NCI-H1436 (cell line): ENCODE data around the gene ZER1.
"Not testable (repeated sequence)": the region's sequence is repeated elsewhere in the genome, so short reads cannot be mapped to it uniquely, and the experiment has no call there.

Experiments used
- DNase-seq: peaks from one replicate; lab custom pipeline; 2025; lab: John Stamatoyannopoulos, UW

Gene ZER1

GRCh38 chr9:128771745-128772519 is at the start of gene ZER1:
Gene ZER1 (minus strand): TSS chr9:128771927. CDS start chr9:128755565, 16,362 bp downstream.
- DNase-seq: peak; percentile 86

GRCh38 chr9:128820665-128821583 is 49.2 kb upstream of the ZER1 start:
- no peak for DNase-seq

DNA sequence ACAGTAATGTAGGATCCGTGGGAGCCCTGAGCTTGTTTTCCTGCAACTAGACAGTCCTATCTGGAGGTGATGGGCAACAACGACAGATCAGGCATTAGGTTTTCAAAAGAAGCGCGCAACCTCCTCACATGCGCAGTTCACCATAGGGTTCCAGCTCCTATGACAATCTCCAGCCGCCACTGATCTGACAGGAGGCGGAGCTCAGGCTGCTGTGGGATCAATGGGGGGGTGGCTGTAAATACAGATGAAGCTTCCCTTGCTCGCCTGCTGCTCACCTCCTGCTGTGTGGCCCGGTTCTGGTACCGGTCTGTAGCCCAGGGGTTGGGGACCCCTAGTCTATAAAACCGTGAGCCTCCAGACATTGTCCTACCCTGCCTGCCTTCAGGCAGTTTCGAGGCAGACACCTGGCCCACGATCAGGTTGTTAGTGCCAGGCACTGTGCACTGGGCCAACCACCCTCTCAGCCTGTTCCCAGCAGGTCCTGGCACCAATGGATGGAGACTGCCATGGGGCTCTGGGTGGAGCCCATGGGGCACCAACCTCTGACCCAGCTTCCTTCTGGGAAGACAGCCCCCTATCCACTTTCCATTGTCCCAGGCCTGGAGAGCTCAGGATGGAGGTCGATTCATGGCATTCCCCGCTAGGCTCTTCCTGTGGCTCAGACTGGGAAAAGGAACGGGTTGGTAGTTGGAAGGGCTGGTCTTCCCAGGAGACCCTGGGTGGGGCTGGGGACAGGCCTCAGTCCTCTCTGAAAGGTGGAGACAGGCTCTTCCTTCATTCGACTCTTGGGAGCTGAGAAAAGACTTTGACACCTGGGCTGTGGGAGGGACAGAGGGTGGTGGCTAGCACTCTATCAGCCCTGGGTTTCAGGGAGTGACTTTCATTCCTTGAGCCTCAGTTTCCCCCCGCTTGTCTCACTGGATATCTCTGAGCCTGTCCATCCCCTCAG is 48.3 kb upstream of the ZER1 start:
- DNase-seq: no peak

DNA sequence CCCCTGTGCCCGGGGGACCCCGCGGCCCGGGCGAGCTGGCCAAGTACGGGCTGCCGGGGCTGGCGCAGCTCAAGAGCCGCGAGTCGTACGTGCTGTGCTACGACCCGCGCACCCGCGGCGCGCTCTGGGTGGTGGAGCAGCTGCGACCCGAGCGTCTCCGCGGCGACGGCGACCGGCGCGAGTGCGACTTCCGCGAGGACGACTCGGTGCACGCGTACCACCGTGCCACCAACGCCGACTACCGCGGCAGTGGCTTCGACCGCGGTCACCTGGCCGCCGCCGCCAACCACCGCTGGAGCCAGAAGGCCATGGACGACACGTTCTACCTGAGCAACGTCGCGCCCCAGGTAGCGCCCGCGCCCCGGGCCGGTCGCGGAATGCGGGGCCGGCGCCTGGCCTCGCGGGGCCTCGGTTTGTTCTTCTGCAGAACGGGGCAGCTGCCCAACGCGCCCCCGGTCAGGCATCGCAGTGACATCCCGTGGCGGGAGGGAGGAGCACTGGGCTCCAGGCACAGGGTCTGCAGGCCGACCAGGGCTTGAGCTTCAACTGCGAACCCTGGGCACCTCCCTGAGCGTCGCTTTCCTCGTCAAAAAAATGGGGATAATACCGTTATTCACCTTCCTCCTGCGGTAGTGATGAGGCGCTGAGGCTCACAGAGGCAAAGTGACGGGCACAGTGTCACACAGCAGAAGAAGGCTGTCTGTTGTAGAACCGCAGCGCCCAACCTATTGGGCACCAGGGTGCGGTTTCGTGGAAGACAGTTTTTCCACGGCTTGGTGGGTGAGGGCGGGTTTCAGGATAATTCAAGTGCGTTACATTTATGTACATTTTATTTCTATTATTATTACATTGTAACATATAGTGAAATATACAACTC is 47.4 kb upstream of the ZER1 start:
- DNase-seq: peak; percentile 16

- peak; percentile 96 for DNase-seq
Measured at GRCh38 chr9:128818099-128818838, 46.5 kb upstream of the ZER1 start, which contains the start of gene ENDOG. Gene ENDOG (plus strand): TSS chr9:128818500. CDS start chr9:128818685, 185 bp downstream.

- DNase-seq: no peak
Measured at GRCh38 chr9:128810873-128811272, 39.1 kb upstream of the ZER1 start.

DNA sequence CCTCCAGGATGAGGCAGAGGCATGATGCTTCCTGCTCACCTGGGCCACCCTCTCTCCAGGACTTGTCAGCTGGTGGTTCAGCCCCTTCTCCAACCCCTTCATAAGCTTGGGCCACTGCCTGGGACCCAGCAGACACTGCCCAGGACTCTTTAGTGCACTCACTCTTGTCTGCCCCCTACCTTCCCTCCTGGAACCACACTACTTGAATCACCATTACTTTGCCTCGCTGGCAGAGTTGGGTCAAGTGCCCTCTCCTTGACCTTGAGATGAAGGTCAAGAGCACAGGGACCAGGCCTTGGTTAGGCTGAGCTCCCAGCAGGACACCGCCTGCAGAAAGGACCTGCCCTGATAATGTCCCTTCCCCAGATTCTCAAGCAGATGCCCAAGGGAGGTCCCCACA is 38.1 kb upstream of the ZER1 start:
- no peak for DNase-seq

GRCh38 chr9:128809036-128809599 is 37.4 kb upstream of the ZER1 start:
- no peak for DNase-seq

DNA sequence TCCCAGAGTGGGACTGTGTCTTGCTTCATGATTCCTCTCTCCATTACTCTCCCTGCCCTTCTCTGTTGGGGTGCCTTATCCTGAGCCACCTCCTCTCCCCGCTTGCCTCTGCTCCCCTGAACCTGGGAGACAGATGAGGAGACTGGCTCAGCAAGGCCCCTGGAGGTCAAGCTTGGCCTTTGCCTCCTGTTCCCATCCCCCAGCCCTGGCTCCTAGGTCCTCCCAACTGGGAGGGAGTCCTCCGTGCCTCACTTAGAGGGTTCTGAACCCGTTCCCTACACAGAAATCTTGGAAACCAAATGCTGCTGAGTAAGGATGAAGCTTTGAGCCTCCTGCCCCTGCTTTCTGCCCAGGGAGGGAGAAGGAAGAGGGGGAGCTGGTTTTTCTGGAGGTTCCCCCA is 36.8 kb upstream of the ZER1 start:
- no peak for DNase-seq

DNA sequence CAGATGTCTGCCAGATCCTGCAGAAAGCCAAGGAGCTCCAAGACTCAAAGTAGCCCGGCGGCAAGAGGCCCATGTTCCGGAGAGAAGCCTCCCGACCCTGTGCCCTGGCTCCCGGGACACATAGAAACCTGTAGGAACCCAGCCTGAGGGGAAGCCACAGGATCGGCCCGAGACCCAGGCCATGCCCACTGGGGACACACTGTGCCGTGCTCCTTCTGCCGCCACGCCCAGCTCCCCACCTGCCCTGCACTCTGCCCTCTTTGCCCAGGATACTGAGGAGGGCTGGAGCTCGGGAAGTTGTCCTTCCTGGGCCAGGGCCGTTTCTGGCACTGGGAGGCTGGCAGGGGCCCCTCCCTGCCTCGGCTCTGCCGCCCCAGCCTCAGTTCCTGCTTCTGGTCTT is 36.1 kb upstream of the ZER1 start:
- DNase-seq: no peak

DNA sequence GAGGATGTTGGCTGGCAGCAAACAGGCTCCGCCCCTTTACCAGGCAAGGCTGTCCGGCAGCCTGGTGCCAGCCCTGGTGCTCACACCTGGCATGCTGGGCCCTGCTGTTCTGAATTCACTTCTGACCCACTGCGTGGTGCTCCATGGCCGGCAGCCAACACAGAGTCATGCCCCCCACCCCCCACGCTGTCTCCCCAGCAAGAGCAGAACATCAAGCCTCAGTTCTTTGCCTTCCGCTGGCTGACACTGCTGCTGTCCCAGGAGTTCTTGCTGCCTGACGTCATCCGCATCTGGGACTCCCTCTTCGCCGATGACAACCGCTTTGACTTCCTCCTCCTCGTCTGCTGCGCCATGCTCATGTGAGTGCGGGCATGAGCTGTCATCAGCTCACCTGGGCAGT is 33.9 kb upstream of the ZER1 start:
- DNase-seq: no peak

- no peak for DNase-seq
Measured at GRCh38 chr9:128802482-128802881, 30.8 kb upstream of the ZER1 start.

GRCh38 chr9:128800061-128800460 is 28.3 kb upstream of the ZER1 start:
- DNase-seq: no peak

GRCh38 chr9:128798896-128799295 is 27.2 kb upstream of the ZER1 start:
- DNase-seq: no peak

DNA sequence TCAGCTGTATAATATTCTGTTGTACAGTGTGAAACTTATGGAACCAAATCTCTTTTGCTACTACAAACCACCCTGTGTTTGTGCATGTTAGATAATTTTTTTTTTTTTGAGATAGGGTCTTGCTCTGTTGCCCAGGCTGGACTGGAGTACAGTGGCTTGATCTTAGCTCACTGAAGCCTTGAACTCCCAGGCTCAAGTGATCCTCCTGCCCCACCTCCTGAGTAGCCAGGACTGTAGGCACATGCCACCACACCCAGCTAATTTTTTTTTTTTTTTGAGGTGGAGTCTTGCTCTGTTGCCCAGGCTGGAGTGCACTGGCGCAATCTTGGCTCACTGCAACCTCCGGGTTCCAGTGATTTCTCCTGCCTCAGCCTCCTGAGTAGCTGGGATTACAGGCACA is 23.2 kb upstream of the ZER1 start:
- not testable (repeated sequence) for DNase-seq

GRCh38 chr9:128792978-128793686 is 21.4 kb upstream of the ZER1 start:
- DNase-seq: no peak

GRCh38 chr9:128792134-128792533 is 20.4 kb upstream of the ZER1 start:
- no peak for DNase-seq

DNA sequence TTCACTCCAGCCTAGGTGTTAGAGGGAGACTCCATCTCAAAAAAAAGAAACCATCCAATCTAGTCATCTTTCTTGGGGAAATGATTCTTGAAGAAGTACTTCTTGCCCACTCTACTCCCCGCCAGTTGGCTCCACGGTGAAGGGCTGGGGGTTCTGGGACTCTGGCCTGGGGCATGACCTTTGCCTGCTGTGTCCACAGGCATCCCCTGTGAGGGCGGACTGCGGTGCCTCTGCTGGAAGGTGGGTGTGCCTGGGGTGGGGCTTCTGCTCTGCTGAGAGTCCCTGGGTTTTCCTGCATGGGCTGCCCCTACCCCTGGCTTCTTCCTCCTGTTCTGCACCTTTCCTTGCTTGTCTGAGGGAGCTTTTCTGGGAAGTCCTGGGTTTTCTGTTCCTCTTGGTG is 18.8 kb upstream of the ZER1 start:
- no peak for DNase-seq

DNA sequence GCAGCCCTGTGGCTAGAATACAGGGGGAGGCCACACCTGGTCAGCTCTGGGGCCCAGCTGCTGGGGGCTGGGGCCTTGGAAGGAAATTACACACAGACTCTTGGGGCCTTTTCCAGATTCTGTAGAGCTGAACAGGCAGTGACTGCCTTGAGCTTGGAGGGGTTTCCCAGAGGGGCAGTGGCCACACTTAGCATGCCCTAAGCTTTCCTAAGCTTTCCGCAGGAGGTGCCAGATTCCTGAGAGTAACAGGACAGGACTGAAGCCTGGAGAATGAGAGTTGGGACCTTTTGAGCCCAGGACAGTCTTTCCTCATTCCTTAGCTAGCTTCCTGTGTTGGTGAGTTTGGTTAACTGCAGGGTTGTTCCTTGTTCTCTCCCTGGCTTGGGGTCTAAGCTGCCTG is 16.7 kb upstream of the ZER1 start:
- DNase-seq: no peak
